GM12891 (cell line): ENCODE measurements around the gene SPTAN1.

Source experiments
- POLR2A ChIP-seq: IDR thresholded peaks from 2 replicates; pipeline ENCODE4 v1.6.1; 2011; ENCODE audit warnings: low read depth, low read length, control low read depth
- POLR2AphosphoS5 ChIP-seq: IDR thresholded peaks from 2 replicates; pipeline ENCODE4 v1.6.1; 2011; ENCODE audit warnings: low read depth, low read length, control low read depth
- POU2F2 ChIP-seq: IDR thresholded peaks from 2 replicates; pipeline ENCODE4 v1.6.1; 2011; ENCODE audit warnings: low read depth, mild to moderate bottlenecking, control low read depth, low read length, moderate library complexity
- SPI1 ChIP-seq: IDR thresholded peaks from 2 replicates; pipeline ENCODE4 v1.6.1; 2011; ENCODE audit warnings: low read depth, low read length, control low read depth
- TAF1 ChIP-seq: IDR thresholded peaks from 2 replicates; pipeline ENCODE4 v1.6.1; 2011; ENCODE audit warnings: low read depth, low read length, control low read depth

GRCh38 chr9:128568470-128569078, 16.2 kb downstream of the SPTAN1 start:
- TF ChIP-seq SPI1 (no peak), POLR2AphosphoS5 (no peak), POLR2A (no peak), TAF1 (no peak), POU2F2 (no peak)
